NCI-H187 treated with DMSO at 0.1 percent for 48 hours (cell line): ENCODE measurements around the gene LY9.

Experiments used
- DNase-seq: peaks from one replicate; lab custom pipeline; 2025; lab: John Stamatoyannopoulos, UW

LY9 gene

GRCh38 chr1:160801836-160802580 lies 6.0 kb downstream of the LY9 start:
- DNase-seq, result no peak

- DNase-seq, result no peak
Observed at GRCh38 chr1:160806109-160806665, 10.2 kb downstream of the LY9 start.

- DNase-seq, result no peak
Observed at GRCh38 chr1:160806784-160807183, 10.8 kb downstream of the LY9 start.

- no peak for DNase-seq
Observed at GRCh38 chr1:160807247-160807646, 11.3 kb downstream of the LY9 start.

GRCh38 chr1:160807738-160808137 lies 11.8 kb downstream of the LY9 start:
- DNase-seq, result no peak

- no peak for DNase-seq
Observed at GRCh38 chr1:160808289-160808688, 12.3 kb downstream of the LY9 start.

GRCh38 chr1:160810486-160810885 lies 14.5 kb downstream of the LY9 start:
- DNase-seq, result no peak

- no peak for DNase-seq
Observed at GRCh38 chr1:160811147-160811546, 15.2 kb downstream of the LY9 start.

GRCh38 chr1:160813215-160813614 lies 17.2 kb downstream of the LY9 start:
- DNase-seq, result no peak

- DNase-seq, result no peak
Observed at GRCh38 chr1:160814316-160814715, 18.3 kb downstream of the LY9 start.

GRCh38 chr1:160814856-160815255 lies 18.9 kb downstream of the LY9 start:
- no peak for DNase-seq

GRCh38 chr1:160818207-160818937 lies 22.4 kb downstream of the LY9 start:
- DNase-seq, result no peak

- DNase-seq, result no peak
Observed at GRCh38 chr1:160819186-160819585, 23.2 kb downstream of the LY9 start.

- no peak for DNase-seq
Observed at GRCh38 chr1:160821627-160822026, 25.7 kb downstream of the LY9 start.

GRCh38 chr1:160823296-160823695 lies 27.3 kb downstream of the LY9 start:
- DNase-seq, result no peak

- no peak for DNase-seq
Observed at GRCh38 chr1:160826546-160826945, 30.6 kb downstream of the LY9 start.

- DNase-seq, result no peak
Observed at GRCh38 chr1:160827418-160827817, 31.4 kb downstream of the LY9 start.

GRCh38 chr1:160829766-160830165 lies 33.8 kb downstream of the LY9 start:
- DNase-seq, result no peak

- peak; percentile 85 for DNase-seq
Observed at GRCh38 chr1:160830321-160831153, 34.6 kb downstream of the LY9 start.

- peak; percentile 79 for DNase-seq
Observed at GRCh38 chr1:160834945-160835565, 39.1 kb downstream of the LY9 start.

GRCh38 chr1:160835751-160836150 lies 39.8 kb downstream of the LY9 start:
- no peak for DNase-seq

GRCh38 chr1:160836561-160836960 lies 40.6 kb downstream of the LY9 start:
- DNase-seq, result no peak
